ENCODE data around the gene ZNRF2.
"Not testable (repeated sequence)": the region's sequence is repeated elsewhere in the genome, so short reads cannot be mapped to it uniquely, and the experiment has no call there.

DNA sequence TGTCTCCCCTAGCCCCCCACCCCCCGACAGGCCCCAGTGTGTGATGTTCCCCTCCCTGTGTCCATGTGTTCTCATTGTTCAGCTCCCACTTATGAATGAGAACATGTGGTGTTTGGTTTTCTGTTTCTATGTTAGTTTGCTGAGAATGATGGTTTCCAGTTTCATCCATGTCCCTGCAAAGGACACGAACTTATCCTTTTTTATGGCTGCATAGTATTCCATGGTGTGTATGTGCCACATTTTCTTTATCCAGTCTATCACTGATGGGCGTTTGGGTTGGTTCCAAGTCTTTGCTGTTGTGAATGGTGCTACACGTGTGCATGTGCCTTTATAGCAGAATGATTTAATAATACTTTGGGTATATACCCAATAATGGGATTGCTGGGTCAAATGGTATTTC lies 96.4 kb downstream of the ZNRF2 start:
- TF ChIP-seq CTCF, POLR2A, EP300 (IDR thresholded peaks at IDR 0.05): not testable (repeated sequence)

All from tibial nerve (tissue), 4 donors.